ENCODE measurements around the gene HADHB. TPM values are rescaled to one million over a fixed set of nuclear protein-coding genes. Genes with fewer than 3 reads are reported as not detected.
"Not testable (repeated sequence)": the region's sequence is repeated elsewhere in the genome, so short reads cannot be mapped to it uniquely, and the experiment has no call there.

The HADHB gene
- total RNA-seq, 2 donors from 2014 or later: 119 to 130 TPM

- no peaks in the 10 kb centered on the region for H3K4me1 ChIP-seq (replicated peaks)
- TF ChIP-seq POLR2A (IDR thresholded peaks at IDR 0.05): no peak
- TF ChIP-seq CTCF (IDR thresholded peaks at IDR 0.05): no peak
- TF ChIP-seq POLR2AphosphoS5 (IDR thresholded peaks at IDR 0.05): no peak
- 62% methylated on average over 3 of the region's 3 CpGs for WGBS
- H3K4me3 ChIP-seq: no peak overlapping the region
- no peak overlapping the region for H3K27ac ChIP-seq
- H3K27me3 ChIP-seq (replicated peaks; ENCODE audit: insufficient read depth): no peaks in the 10 kb centered on the region
- DNase-seq (ENCODE audit: low spot score): no peak
- intact Hi-C loops (cut with DNase I): no loop called here
- no peaks in the 10 kb centered on the region for H3K36me3 ChIP-seq
- no peaks in the 10 kb centered on the region for H3K9me3 ChIP-seq
Measured at GRCh38 chr2:26324903-26325302, 80.2 kb downstream of the HADHB start.

- 74% methylated on average over 4 of the region's 4 CpGs for WGBS
- Histone ChIP-seq H3K4me3 (no peak overlapping the region), H3K27me3 (replicated peaks; ENCODE audit: insufficient read depth) (no peaks in the 10 kb centered on the region), H3K27ac (no peak overlapping the region), H3K4me1 (replicated peaks) (no peaks in the 10 kb centered on the region), H3K9me3 (no peaks in the 10 kb centered on the region), H3K36me3 (no peaks in the 10 kb centered on the region)
- no peak for TF ChIP-seq POLR2AphosphoS5 (IDR thresholded peaks at IDR 0.05)
- no peak for TF ChIP-seq POLR2A (IDR thresholded peaks at IDR 0.05)
- TF ChIP-seq CTCF (IDR thresholded peaks at IDR 0.05): no peak
- intact Hi-C loops (cut with DNase I): no loop called here
- no peak for DNase-seq (ENCODE audit: low spot score)
Measured at GRCh38 chr2:26325851-26326250, 81.1 kb downstream of the HADHB start.

GRCh38 chr2:26326514-26326913 lies 81.8 kb downstream of the HADHB start:
- intact Hi-C loops (cut with DNase I): no loop called here
- Histone ChIP-seq H3K4me1 (replicated peaks) (no peaks in the 10 kb centered on the region), H3K9me3 (no peaks in the 10 kb centered on the region), H3K36me3 (no peaks in the 10 kb centered on the region), H3K4me3 (no peak overlapping the region), H3K27ac (no peak overlapping the region), H3K27me3 (replicated peaks; ENCODE audit: insufficient read depth) (no peaks in the 10 kb centered on the region)
- WGBS: 96% methylated on average over 1 of the region's 1 CpG
- TF ChIP-seq POLR2AphosphoS5 (IDR thresholded peaks at IDR 0.05) (no peak), CTCF (IDR thresholded peaks at IDR 0.05) (no peak), POLR2A (IDR thresholded peaks at IDR 0.05) (no peak)
- no peak for DNase-seq (ENCODE audit: low spot score)

GRCh38 chr2:26327291-26328272 lies 82.8 kb downstream of the HADHB start:
- Histone ChIP-seq H3K4me1 (replicated peaks) (no peaks in the 10 kb centered on the region), H3K4me3 (no peak overlapping the region), H3K27ac (no peak overlapping the region), H3K27me3 (replicated peaks; ENCODE audit: insufficient read depth) (no peaks in the 10 kb centered on the region), H3K36me3 (no peaks in the 10 kb centered on the region), H3K9me3 (no peaks in the 10 kb centered on the region)
- intact Hi-C loops (cut with DNase I): no loop called here
- 60% methylated on average over 5 of the region's 5 CpGs for WGBS
- DNase-seq (ENCODE audit: low spot score): no peak
- TF ChIP-seq POLR2AphosphoS5 (IDR thresholded peaks at IDR 0.05) (no peak), POLR2A (IDR thresholded peaks at IDR 0.05) (no peak), CTCF (IDR thresholded peaks at IDR 0.05) (no peak)

GRCh38 chr2:26329083-26329482 lies 84.3 kb downstream of the HADHB start:
- H3K36me3 ChIP-seq; DNase-seq (ENCODE audit: low spot score); H3K4me1 ChIP-seq (replicated peaks); H3K9me3 ChIP-seq; intact Hi-C loops (cut with DNase I); H3K27ac ChIP-seq; H3K27me3 ChIP-seq (replicated peaks; ENCODE audit: insufficient read depth); H3K4me3 ChIP-seq: not testable (repeated sequence)
- WGBS: 96% methylated on average over 4 of the region's 4 CpGs
